ENCODE data around the gene ZNF445. TPM values are rescaled to one million over a fixed set of nuclear protein-coding genes. Genes with fewer than 3 reads are reported as not detected.

The ZNF445 gene
- total and polyA plus RNA-seq, 9 of the 15 experiments (the other 6 are each of a cell fraction or from before 2014, with no cell fraction given): 1.2 to 26.9 (median 10.6) TPM

DNA sequence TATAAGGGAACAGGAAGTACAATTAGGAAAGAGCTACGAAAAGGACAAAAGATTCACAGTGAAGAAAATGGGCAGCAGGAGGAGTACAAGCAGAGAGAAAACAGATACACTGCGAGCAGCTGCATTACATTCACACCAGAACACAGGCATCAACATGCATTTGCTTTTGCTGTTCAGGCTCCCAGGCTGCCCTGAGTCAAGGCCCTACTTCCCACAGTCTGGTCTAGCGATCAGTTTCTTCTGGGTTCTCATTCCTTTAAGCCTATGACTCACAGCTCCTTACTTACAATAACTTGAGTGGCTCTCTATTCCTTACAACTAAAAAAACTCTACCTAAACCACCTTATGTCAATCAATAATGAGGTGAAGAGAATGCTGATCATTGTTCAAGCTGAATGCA, 24.5 kb upstream of the ZNF445 start:
- H3K9ac ChIP-seq (ENCODE audit: insufficient read depth in 1 of 2, low read depth in 2 of 2, low read length in 2 of 2): no peak overlapping the region
- TF ChIP-seq TEAD2 (tag; IDR thresholded peaks at IDR 0.05) (no peak), ZNF124 (CRISPR knock-in tag; IDR thresholded peaks at IDR 0.05) (no peak), IFI16 (CRISPR knock-in tag; IDR thresholded peaks at IDR 0.05) (no peak), C11orf30 (IDR thresholded peaks at IDR 0.05; ENCODE audit: low read depth) (no peak), JUN (IDR thresholded peaks at IDR 0.05; ENCODE audit: borderline replicate concordance, low read depth, low read length) (no peak), JUN (CRISPR knock-in tag; IDR thresholded peaks at IDR 0.05; ENCODE audit: borderline replicate concordance) (no peak), ZSCAN32 (CRISPR knock-in tag; IDR thresholded peaks at IDR 0.05) (no peak), FOXA3 (CRISPR knock-in tag; conservative IDR thresholded peaks at IDR 0.05 in 1 of 2, IDR thresholded peaks at IDR 0.05 in 1 of 2) (no peak)
- TF ChIP-seq, protein P1, sequence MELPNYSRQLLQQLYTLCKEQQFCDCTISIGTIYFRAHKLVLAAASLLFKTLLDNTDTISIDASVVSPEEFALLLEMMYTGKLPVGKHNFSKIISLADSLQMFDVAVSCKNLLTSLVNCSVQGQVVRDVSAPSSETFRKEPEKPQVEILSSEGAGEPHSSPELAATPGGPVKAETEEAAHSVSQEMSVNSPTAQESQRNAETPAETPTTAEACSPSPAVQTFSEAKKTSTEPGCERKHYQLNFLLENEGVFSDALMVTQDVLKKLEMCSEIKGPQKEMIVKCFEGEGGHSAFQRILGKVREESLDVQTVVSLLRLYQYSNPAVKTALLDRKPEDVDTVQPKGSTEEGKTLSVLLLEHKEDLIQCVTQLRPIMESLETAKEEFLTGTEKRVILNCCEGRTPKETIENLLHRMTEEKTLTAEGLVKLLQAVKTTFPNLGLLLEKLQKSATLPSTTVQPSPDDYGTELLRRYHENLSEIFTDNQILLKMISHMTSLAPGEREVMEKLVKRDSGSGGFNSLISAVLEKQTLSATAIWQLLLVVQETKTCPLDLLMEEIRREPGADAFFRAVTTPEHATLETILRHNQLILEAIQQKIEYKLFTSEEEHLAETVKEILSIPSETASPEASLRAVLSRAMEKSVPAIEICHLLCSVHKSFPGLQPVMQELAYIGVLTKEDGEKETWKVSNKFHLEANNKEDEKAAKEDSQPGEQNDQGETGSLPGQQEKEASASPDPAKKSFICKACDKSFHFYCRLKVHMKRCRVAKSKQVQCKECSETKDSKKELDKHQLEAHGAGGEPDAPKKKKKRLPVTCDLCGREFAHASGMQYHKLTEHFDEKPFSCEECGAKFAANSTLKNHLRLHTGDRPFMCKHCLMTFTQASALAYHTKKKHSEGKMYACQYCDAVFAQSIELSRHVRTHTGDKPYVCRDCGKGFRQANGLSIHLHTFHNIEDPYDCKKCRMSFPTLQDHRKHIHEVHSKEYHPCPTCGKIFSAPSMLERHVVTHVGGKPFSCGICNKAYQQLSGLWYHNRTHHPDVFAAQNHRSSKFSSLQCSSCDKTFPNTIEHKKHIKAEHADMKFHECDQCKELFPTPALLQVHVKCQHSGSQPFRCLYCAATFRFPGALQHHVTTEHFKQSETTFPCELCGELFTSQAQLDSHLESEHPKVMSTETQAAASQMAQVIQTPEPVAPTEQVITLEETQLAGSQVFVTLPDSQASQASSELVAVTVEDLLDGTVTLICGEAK (IDR thresholded peaks at IDR 0.05): no peak
- TF ChIP-seq, protein P1 (CRISPR knock-in tag; IDR thresholded peaks at IDR 0.05): no peak
- TF ChIP-seq, protein P2, sequence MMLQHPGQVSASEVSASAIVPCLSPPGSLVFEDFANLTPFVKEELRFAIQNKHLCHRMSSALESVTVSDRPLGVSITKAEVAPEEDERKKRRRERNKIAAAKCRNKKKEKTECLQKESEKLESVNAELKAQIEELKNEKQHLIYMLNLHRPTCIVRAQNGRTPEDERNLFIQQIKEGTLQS (IDR thresholded peaks at IDR 0.05): no peak
- TF ChIP-seq, protein P2 (CRISPR knock-in tag; conservative IDR thresholded peaks at IDR 0.05): no peak
- peaks cover 56% of the 10 kb centered on the region for H3K36me3 ChIP-seq (ENCODE audit: control insufficient read depth, insufficient read depth, low read length)
- ChIA-PET CTCF (ENCODE audit: low intra/inter-chr PET ratio) (no interaction called here), POLR2A (interaction anchor here (1.4 to 1.6 kb wide), 2 partner anchors 23 to 30 kb away, joined by 4 read pairs; no protein-coding TSS in a partner anchor)
- DNase-seq (ENCODE audit: extremely low read depth in 1 of 4, low spot score in 3 of 4): no peak
- no peak overlapping the region for H3K4me3 ChIP-seq
- H3K9me1 ChIP-seq (ENCODE audit: control insufficient read depth, insufficient read depth, low read length): no peaks in the 10 kb centered on the region
- peaks cover 36% of the 10 kb centered on the region for H3K79me2 ChIP-seq (ENCODE audit: control insufficient read depth, insufficient read depth, low read length)
- 85% methylated on average over 3 of the region's 3 CpGs for WGBS (ENCODE audit: insufficient coverage, low coverage, missing lambda C conversion rate)
- ATAC-seq: no peak
- FAIRE-seq: no peak
- no peaks in the 10 kb centered on the region for H3K4me1 ChIP-seq (replicated peaks in 1 of 2; ENCODE audit: control insufficient read depth in 2 of 2, insufficient read depth in 2 of 2, low read length in 2 of 2)
- no peak overlapping the region for H3K27ac ChIP-seq (ENCODE audit: extremely low read depth, low read depth, low read length)
- no peak overlapping the region for H3K4me2 ChIP-seq (ENCODE audit: insufficient read depth, low read length)
- BruUV-seq (replicated peaks): no TSS peak
- no peaks in the 10 kb centered on the region for H4K20me1 ChIP-seq (replicated peaks; ENCODE audit: control insufficient read depth, insufficient read depth, low read length)
- H2AFZ ChIP-seq (ENCODE audit: low read depth, low read length): no peak overlapping the region
- intact Hi-C loops (cut with micrococcal nuclease) (no loop called here), in situ Hi-C loops (cut with MboI) (no loop called here)
- H3K9me3 ChIP-seq (replicated peaks; ENCODE audit: control insufficient read depth, insufficient read depth, low read depth, low read length): peaks cover 35% of the 10 kb centered on the region
- H3K27me3 ChIP-seq (ENCODE audit: control insufficient read depth in 2 of 2, insufficient read depth in 2 of 2, low read length in 2 of 2): no peaks in the 10 kb centered on the region

Data from K562 (cell line).